ENCODE results near the gene ADRA2A.

The ADRA2A gene

DNA sequence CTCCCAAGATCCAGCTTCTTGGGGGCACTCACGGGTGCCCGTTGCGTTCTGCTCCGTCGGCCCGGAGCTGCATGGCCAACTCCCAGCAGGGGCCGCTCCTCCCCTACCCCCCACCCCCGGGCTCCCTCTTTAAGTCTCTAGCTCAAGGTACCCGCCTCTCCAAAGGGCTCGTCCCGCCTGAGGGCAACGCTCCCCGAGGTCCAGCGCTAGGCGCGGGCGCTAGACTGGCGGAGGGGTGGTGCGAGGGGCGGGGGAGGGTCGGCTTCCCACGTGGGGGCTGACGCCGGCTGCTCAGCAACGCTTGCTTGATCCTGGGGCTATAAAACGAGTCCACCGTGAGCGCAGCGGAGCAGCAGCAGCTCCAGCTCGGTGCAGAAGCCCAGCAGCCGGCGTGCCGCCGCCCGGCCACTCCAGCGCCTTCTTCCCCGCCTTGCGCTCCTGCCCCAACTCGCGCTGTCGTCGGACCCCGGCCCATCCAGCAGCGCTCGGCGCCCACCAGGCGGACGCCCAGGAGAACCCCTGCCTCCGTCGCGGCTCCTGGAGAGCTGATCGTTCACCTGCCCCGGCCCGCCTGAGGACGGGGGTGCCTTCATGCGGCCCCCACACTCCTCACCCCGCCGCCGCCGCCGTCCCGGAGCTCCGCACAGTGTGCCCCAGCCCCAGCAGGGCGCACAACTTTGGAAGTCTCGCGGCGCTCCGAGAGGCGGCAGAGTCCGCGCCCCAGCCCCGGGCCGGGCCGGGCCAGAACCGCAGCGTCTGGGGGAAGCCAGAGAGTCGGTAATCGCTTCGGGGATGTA is at the start of gene ADRA2A:
TSS of gene ADRA2A (plus strand) at position 348 of the 797 bp plus-strand sequence. CDS start 968 bp downstream, outside the sequence.
- DNase-seq (ENCODE audit: low spot score): peak; percentile 56

- no peak for DNase-seq (ENCODE audit: low spot score)
Observed at GRCh38 chr10:111030042-111030750, 46.6 kb upstream of the ADRA2A start.

DNA sequence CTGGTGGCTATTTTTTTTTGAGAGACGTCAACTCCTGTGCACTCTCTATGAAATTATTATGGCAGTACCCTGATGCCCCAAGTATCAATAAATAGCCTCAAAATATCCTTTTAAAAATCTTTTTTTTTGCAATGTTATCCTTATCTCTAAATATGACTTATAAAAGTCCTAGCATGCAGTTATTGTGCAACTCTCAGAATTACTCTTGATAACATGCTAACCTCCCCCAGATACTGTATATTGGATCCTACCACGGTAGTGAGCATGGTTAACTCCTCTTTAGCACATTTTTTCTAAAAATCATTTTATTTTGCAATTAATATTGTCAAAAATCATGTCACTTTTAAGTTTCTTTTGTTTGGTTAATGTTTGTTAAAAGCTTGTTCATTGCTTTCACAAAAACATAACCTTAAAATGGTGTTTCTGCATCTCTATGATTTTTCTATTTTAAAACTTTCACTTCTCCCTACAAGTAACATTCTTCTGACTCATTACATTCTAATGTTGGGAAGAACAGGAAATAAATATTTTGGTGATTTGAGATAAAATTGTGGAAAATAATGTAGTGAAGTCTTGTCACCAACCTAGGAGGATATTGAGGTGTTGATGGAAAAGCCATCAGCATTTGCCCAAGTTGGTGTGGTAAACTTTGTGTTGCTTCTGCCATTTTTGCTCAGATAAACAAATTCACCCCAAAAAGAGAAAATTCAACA is 42.1 kb upstream of the ADRA2A start:
- DNase-seq (ENCODE audit: low spot score): no peak

DNA sequence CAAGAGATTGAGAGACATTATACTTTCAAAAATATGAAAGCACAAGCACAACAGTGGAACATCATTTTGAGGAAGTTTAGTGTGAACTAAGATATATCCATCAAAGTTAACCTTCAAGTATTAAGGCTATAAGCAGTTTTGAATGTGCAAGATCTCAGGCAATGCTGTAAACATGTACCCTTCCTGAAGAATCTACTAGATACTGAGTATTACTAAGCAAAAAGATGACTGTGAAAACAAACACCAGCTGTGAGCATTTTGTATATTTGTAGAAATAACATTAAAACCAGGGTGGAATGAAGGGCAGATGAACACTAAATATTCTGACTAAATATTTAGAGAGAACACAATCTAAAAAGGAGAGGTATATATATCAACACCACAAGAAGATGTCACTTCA is 41.3 kb upstream of the ADRA2A start:
- DNase-seq (ENCODE audit: low spot score): no peak

DNA sequence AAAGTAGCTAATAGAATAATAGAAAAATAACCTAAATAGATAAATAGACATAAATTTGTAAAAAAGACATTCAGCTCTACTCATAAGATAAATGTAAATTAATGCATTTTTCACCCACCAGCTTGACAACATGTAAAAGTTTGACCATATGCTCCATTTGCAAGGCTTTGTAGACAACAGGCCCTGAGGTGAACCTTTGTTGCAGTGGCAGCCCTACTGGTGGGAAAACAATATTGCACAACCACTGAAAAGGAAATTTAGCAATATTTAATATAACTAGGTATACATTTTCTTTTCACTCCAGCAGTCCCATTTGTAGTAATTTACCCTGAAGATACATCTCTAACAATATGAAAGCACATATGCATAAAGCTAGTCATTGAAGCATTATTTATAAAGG is 39.0 kb upstream of the ADRA2A start:
- DNase-seq (ENCODE audit: low spot score): no peak

DNA sequence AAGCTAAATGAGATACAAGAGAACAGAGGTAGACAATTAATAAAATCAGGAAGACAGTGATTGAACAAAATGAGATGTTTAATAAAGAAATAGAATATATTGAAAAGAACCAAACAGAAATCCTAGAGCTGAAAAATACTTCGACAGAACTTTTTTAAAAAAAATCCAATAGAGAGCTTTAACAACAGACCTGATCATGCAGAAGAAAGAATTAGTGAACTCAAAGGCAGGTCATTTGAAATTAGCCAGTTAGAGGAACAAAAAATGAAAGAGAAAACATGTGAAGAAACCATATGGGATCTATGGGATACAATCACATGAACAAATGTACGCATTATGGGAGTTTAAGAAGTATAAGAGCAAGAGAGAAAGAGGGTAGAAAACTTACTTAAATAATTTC is 37.3 kb upstream of the ADRA2A start:
- DNase-seq (ENCODE audit: low spot score): no peak

DNA sequence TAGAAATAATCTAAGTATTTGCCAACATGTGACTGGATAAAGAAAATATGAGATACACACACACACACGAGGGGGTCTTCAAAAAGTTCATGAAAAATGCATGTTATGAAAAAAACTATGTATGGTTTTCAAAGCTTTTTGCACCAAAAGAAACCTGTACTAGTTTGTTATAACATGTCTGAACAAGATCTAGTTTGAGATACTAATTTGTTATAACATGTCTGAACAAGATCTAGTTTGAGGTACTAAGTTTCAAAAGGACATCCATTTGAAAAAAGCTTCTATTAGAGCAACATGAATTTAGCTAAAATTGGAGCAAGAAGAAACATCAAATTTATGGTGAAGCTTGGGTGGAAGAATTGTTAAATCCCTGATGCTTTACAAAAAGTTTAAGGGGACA is 19.8 kb upstream of the ADRA2A start:
- no peak for DNase-seq (ENCODE audit: low spot score)

DNA sequence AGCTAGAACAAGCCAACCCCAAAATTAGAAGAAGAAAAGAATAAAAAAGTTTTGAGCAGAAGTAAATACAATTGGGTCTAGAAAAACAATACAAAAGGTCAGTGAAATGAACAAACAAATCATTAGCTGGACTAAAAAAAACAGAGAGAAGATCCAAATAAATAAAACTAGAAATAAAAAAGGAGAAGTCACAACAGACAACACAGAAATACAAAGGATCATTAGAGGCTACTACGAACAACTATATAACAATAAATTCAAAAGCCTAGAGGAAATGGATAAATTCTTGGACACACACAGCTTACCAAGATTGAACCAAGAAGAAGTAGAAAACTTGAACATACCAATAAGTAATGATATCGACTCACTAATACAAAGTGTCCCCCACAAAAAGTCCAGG is 13.4 kb upstream of the ADRA2A start:
- no peak for DNase-seq (ENCODE audit: low spot score)

DNA sequence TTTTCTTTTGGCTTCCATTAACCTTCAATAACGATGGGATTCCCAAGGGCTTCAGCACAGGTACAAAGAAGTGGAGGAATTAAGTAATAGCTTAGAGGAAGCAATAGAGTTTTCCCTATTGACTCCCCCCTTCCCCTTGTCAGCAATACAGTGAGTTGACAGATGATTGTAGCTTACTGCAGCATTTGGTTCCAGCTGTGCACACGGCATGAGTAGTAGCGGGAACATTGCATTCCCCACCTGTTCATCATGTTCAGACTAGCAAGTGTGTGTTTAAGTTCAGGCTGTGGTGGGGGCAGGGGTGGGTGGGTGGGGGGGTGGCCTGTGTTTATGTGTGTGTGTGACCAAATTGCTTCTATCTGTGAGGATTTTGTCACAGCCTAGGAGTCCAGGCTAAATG is 4.6 kb upstream of the ADRA2A start:
- DNase-seq (ENCODE audit: low spot score): peak; percentile 3

DNA sequence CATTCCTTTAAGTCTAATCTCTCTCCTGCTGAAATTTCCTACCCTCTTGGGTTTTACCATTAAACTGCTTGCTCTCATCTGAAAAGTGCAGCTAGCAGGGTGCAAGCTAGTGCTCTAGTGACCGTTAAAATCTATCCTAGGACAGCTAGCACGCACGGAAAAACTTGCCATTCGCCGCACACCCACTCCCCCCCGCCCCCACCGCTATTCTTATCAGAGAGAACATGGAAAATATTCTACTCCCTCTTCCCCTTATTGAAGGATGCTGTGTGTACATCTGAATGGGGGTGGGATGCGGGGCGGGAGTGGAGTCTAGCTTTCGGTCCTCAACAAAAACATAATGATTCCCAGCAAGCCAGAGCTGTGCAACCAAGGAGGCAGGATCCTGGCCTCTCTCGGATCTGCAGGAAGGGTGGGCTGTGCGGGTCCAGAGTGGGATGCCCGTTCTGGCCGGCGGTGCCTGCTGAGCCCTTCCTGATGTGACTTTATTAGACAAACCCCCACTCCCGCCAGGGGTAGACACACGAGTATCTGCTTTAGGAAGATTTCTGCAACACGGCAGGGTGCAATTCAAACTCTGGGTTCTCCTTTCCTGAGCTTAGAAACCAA is 1.1 kb upstream of the ADRA2A start:
- DNase-seq (ENCODE audit: low spot score): peak; percentile 2

- DNase-seq (ENCODE audit: low spot score): peak; percentile 81
Observed at GRCh38 chr10:111076191-111076681, 593 bp upstream of the ADRA2A start.

GRCh38 chr10:111077479-111077784 is 603 bp downstream of the ADRA2A start:
- DNase-seq (ENCODE audit: low spot score): peak; percentile 22

- peak; percentile 29 for DNase-seq (ENCODE audit: low spot score)
Observed at GRCh38 chr10:111077785-111078504, 1.1 kb downstream of the ADRA2A start.

GRCh38 chr10:111078505-111079185 is 1.8 kb downstream of the ADRA2A start:
- DNase-seq (ENCODE audit: low spot score): no peak

DNA sequence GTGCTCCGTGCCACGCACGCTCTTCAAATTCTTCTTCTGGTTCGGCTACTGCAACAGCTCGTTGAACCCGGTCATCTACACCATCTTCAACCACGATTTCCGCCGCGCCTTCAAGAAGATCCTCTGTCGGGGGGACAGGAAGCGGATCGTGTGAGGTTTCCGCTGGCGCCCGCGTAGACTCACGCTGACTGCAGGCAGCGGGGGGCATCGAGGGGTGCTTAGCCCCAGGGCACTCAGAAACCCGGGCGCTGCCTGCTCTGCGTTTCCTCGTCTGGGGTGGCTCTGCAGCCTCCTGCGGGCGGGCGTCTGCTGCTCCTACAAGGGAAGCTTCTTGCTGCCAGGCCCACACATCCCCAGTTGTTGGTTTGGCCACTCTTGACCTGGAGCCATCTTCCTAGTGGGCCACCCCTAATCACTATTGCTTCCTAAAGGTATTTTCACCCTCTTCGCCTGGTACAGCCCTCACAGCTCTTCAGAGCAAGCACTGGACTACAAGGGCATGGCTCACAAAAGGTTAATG is 2.5 kb downstream of the ADRA2A start:
- no peak for DNase-seq (ENCODE audit: low spot score)

DNA sequence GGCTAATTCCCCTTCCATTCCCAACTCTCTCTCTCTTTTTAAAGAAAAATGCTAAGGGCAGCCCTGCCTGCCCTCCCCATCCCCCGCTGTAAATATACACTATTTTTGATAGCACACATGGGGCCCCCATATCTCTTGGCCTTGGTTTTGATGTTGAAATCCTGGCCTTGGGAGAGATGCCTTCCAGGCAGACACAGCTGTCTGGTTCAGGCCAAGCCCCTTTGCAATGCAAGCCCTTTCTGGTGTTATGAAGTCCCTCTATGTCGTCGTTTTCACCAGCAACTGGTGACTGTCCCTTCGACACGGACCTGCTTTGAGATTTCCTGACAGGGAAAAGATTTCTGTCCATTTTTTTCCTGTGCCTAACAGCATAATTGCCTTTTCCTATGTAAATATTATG is 3.0 kb downstream of the ADRA2A start:
- DNase-seq (ENCODE audit: low spot score): no peak

DNA sequence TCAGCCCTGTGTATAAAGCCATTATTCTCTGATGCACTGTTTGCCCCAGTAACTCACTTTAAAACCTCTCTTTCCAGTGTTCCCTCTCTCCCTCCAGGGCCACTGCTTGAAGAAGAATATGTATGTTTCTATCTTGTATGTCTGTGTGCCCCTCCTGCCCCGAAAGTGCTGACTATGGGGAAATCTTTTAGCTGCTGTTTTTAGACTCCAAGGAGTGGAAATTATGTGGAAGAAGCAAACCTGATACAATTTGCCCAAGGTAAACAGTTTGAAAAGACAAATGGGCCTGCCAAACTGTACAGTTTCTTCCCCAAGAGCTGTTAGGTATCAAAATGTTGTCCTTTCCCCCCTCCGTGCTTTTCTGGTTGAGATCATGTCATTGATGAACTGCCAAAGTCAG is 3.4 kb downstream of the ADRA2A start:
- DNase-seq (ENCODE audit: low spot score): no peak

DNA sequence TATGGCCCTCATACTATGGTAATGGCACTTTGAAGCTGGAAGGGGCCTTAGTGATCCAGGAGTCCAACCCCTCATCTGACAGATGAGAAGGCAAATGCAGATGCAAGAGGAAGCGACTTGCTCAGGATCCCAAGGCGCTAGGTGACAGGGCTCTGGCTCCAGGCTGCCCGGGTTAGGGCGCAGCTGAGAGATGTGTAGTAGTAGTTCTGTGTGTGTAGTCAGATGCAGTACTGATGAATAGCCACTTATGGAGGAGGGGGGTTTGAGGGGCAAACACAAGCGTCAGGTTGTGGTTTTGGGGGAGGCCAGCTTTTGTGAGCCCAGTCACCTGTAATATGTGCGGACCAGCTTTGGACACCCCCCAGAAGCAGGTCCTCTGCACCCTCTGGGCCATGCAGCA is 4.8 kb downstream of the ADRA2A start:
- DNase-seq (ENCODE audit: low spot score): no peak

GRCh38 chr10:111082102-111082975 is 5.5 kb downstream of the ADRA2A start:
- no peak for DNase-seq (ENCODE audit: low spot score)

Measured in AG08396 (cell line).